Gastrocnemius medialis (tissue), 4 donors: ENCODE measurements around the gene DHRS4. TPM values are rescaled to one million over a fixed set of nuclear protein-coding genes. Genes with fewer than 3 reads are reported as not detected.

ENCODE experiments used
- ATAC-seq, 2 donors: fragments of 150-250 bp; one replicate each; pipeline ENCODE4 v1.9.1; 2016
- DNase-seq, 2 donors: peaks; one replicate each; pipeline ENCODE4 v3.0.0-alpha.2; 2019
- H3K27ac ChIP-seq, 4 donors: fragments of 200-600 bp; sonication (generic); 1 replicate in 1 of 4; 2 replicates in 3 of 4; pipeline ENCODE4 v1.5.1; 2016 to 2018; ENCODE audit warnings: mild to moderate bottlenecking in 2 of 4, moderate library complexity in 1 of 4
- H3K27me3 ChIP-seq, 3 donors: fragments of 200-600 bp; sonication (generic) in 2 of 3; 1 replicate in 1 of 3; 2 replicates in 2 of 3; pipeline versions ENCODE4 v1.5.1 to v1.6.0; 2016 to 2019; ENCODE audit warnings: mild to moderate bottlenecking in 1 of 3, moderate library complexity in 1 of 3
- H3K36me3 ChIP-seq, 2 donors: fragments of 200-600 bp; sonication (generic) in 1 of 2; one replicate each; pipeline ENCODE4 v1.5.1; 2017 to 2018
- H3K4me1 ChIP-seq, 2 donors: fragments of 200-600 bp; sonication (generic) in 1 of 2; one replicate each; pipeline ENCODE4 v1.5.1; 2016 to 2017; ENCODE audit warnings: mild to moderate bottlenecking in 2 of 2
- H3K4me3 ChIP-seq, 4 donors: fragments of 200-600 bp; sonication (generic) in 3 of 4; 1 replicate in 1 of 4; 2 replicates in 3 of 4; pipeline ENCODE4 v1.5.1; 2016 to 2019; ENCODE audit warnings: mild to moderate bottlenecking in 2 of 4
- H3K9me3 ChIP-seq, 3 donors: fragments of 200-600 bp; sonication (generic) in 2 of 3; 1 replicate in 1 of 3; 2 replicates in 2 of 3; pipeline ENCODE4 v1.5.1; 2016 to 2019
- CTCF ChIP-seq, 5 experiments: fragments of 450-650 bp in 3 of 5; fragments of 200-600 bp in 2 of 5; sonication (generic) in 2 of 5; IDR thresholded peaks in 4 of 5; conservative IDR thresholded peaks in 1 of 5; 1 replicate in 4 of 5; 2 replicates in 1 of 5; pipeline ENCODE4 v1.5.1; 2016 to 2019; ENCODE audit warnings: antibody characterized with exemption in 5 of 5, mild to moderate bottlenecking in 3 of 5, moderate library complexity in 3 of 5
- POLR2A ChIP-seq, 2 donors: fragments of 450-650 bp; IDR thresholded peaks; one replicate each; pipeline ENCODE4 v1.6.1; 2017; ENCODE audit warnings: antibody characterized with exemption in 2 of 2, mild to moderate bottlenecking in 2 of 2, moderate library complexity in 2 of 2
- in situ Hi-C, 4 donors: fragments of 200-750 bp; cut with MboI; loops; one replicate each; pipeline versions ENCODE4 v1.15.0 to v1.8.0; 2017; ENCODE audit warnings: low sequenced_read_pairs in 4 of 4
- intact Hi-C: fragments of 100-400 bp; cut with DNase I; formaldehyde crosslinking; loops from one replicate; pipeline ENCODE4 v1.15.1; 2023; ENCODE audit warnings: low total_unique reads
- total RNA-seq, 4 donors: library from RNA; depleted of rRNA; stranded (reverse); fragments of >200 nt; gene quantifications; one replicate each; pipeline versions ENCODE4 v1.1.0 to v1.2.3, GENCODE V29; 2016

Gene DHRS4
- total RNA-seq, 4 donors from 2014 or later: 26.0 to 56.2 (median 44.1) TPM

- no peak for ATAC-seq
- intact Hi-C loops: no loop called here
- no peak for DNase-seq
These were observed 27.0 kb upstream of the DHRS4 start for GRCh38 chr14:23926543-23926942.

DNA sequence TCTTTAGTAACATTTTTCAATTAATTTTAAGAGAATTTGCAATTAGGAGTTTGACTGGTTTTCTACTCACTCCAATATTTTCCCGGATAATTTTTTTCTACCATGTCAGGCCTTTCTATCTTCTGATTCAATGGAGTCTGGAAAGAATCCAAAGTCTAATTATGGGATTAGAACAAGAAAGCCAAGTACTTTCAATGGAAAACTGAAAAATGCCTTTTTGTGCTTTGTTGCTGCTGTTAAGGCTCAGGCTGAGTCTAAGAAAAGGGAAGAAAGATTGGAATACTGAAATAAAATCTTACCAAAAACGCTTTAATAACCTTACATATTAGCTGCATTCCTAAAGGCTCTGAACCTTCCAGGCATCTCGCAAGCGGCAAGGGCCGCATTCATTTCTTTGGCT lies 24.4 kb upstream of the DHRS4 start:
- Histone ChIP-seq H3K9me3 (no peaks in the 10 kb centered on the region), H3K36me3 (no peaks in the 10 kb centered on the region), H3K27ac (no peak overlapping the region), H3K4me3 (no peak overlapping the region), H3K4me1 (peaks cover 0 to 4% of the 10 kb centered on the region in 2 donors), H3K27me3 (no peaks in the 10 kb centered on the region)
- TF ChIP-seq CTCF (IDR thresholded peaks at IDR 0.05 in 4 of 5, conservative IDR thresholded peaks at IDR 0.05 in 1 of 5) (no peak), POLR2A (IDR thresholded peaks at IDR 0.05) (no peak)
- in situ Hi-C loops (loop anchor here in 3 of 4 donors (25.0 kb wide), 1 partner anchor 292 kb away; the partner anchor contains the start of gene DHRS2 (in 3 of the 3)), intact Hi-C loops (loop anchor here (2.0 kb wide), 1 partner anchor 296 kb away; no protein-coding TSS in a partner anchor)
- ATAC-seq (no peak), DNase-seq (no peak)

More at GRCh38 chr14:23926543-23926942, 27.0 kb upstream of the DHRS4 start:
- no peak for TF ChIP-seq CTCF (IDR thresholded peaks at IDR 0.05 in 4 of 5, conservative IDR thresholded peaks at IDR 0.05 in 1 of 5)
- no peak for TF ChIP-seq POLR2A (IDR thresholded peaks at IDR 0.05)
- Histone ChIP-seq H3K4me3 (no peak overlapping the region), H3K27me3 (no peaks in the 10 kb centered on the region), H3K27ac (no peak overlapping the region), H3K36me3 (no peaks in the 10 kb centered on the region), H3K4me1 (peaks cover 0 to 4% of the 10 kb centered on the region in 2 donors), H3K9me3 (no peaks in the 10 kb centered on the region)
- in situ Hi-C loops: loop anchor here in 3 of 4 donors (25.0 kb wide), 1 partner anchor 289 kb away; the partner anchor contains the start of gene DHRS2 (in 3 of the 3)

GRCh38 chr14:23929822-23930294 lies 23.7 kb upstream of the DHRS4 start:
- Histone ChIP-seq H3K4me3 (no peak overlapping the region), H3K27ac (no peak overlapping the region), H3K36me3 (no peaks in the 10 kb centered on the region), H3K4me1 (peaks cover 0 to 4% of the 10 kb centered on the region in 2 donors), H3K27me3 (no peaks in the 10 kb centered on the region), H3K9me3 (no peaks in the 10 kb centered on the region)
- in situ Hi-C loops (loop anchor here in 3 of 4 donors (25.0 kb wide), 1 partner anchor 293 kb away; the partner anchor contains the start of gene DHRS2 (in 3 of the 3)), intact Hi-C loops (loop anchor here (2.0 kb wide), 1 partner anchor 297 kb away; no protein-coding TSS in a partner anchor)
- DNase-seq (peak; percentile 24 to 58), ATAC-seq (peak in 1 of 2 donors; percentile 77)
- peak; percentile 54 to 86 (median 74) for TF ChIP-seq CTCF (IDR thresholded peaks at IDR 0.05 in 4 of 5, conservative IDR thresholded peaks at IDR 0.05 in 1 of 5)
- TF ChIP-seq POLR2A (IDR thresholded peaks at IDR 0.05): no peak

- no peaks in the 10 kb centered on the region for H3K27me3 ChIP-seq
- no peak for TF ChIP-seq CTCF (IDR thresholded peaks at IDR 0.05 in 4 of 5, conservative IDR thresholded peaks at IDR 0.05 in 1 of 5)
- TF ChIP-seq POLR2A (IDR thresholded peaks at IDR 0.05): no peak
- in situ Hi-C loops: loop anchor here in 3 of 4 donors (25.0 kb wide), 1 partner anchor 293 kb away; the partner anchor contains the start of gene DHRS2 (in 3 of the 3)
- intact Hi-C loops: no loop called here
- H3K9me3 ChIP-seq: no peaks in the 10 kb centered on the region
- ATAC-seq: no peak
- H3K27ac ChIP-seq: no peak overlapping the region
- peaks cover 0 to 4% of the 10 kb centered on the region in 2 donors for H3K4me1 ChIP-seq
- no peak overlapping the region for H3K4me3 ChIP-seq
- H3K36me3 ChIP-seq: no peaks in the 10 kb centered on the region
- DNase-seq: no peak
These were observed 22.8 kb upstream of the DHRS4 start for GRCh38 chr14:23930742-23931141.
